Right lobe of liver (tissue), 6 donors: Measurements from ENCODE around the gene LETM1. TPM values are rescaled to one million over a fixed set of nuclear protein-coding genes. Genes with fewer than 3 reads are reported as not detected.

Experiments used
- ATAC-seq, 4 donors: fragments of 200-7000 bp; cut with Tn5 transposase; one replicate each; pipeline ENCODE4 v1.9.1; 2020; ENCODE audit warnings: mild to moderate bottlenecking in 4 of 4, moderate library complexity in 4 of 4
- DNase-seq, 3 donors: peaks; one replicate each; pipeline ENCODE4 v3.0.0-alpha.2; 2020
- H3K27ac ChIP-seq, 3 donors: fragments of 200-600 bp; one replicate each; pipeline ENCODE4 v1.8.0; 2022
- H3K27me3 ChIP-seq, 2 donors: fragments of 200-600 bp; one replicate each; pipeline ENCODE4 v1.8.0; 2022
- H3K36me3 ChIP-seq, 4 donors: fragments of 200-600 bp; sonication (generic) in 1 of 4; one replicate each; pipeline versions ENCODE4 v1.5.1 to v1.8.0; 2017 to 2022; ENCODE audit warnings: control low read depth in 1 of 4
- H3K4me1 ChIP-seq, 4 donors: fragments of 200-600 bp; sonication (generic) in 1 of 4; one replicate each; pipeline versions ENCODE4 v1.5.1 to v1.8.0; 2017 to 2022; ENCODE audit warnings: control low read depth in 1 of 4
- H3K4me3 ChIP-seq, 3 donors: fragments of 200-600 bp; one replicate each; pipeline ENCODE4 v1.8.0; 2022
- H3K9me3 ChIP-seq, 4 donors: fragments of 200-600 bp; sonication (generic) in 1 of 4; one replicate each; pipeline versions ENCODE4 v1.5.1 to v1.8.0; 2017 to 2022; ENCODE audit warnings: control low read depth in 1 of 4
- CTCF ChIP-seq, 4 donors: fragments of 200-600 bp in 3 of 4; fragments of 450-650 bp in 1 of 4; IDR thresholded peaks; one replicate each; pipeline versions ENCODE4 v1.5.1 to v1.8.0; 2016 to 2022; ENCODE audit warnings: antibody characterized with exemption in 4 of 4, mild to moderate bottlenecking in 2 of 4
- POLR2A ChIP-seq: fragments of 450-650 bp; IDR thresholded peaks from one replicate; pipeline ENCODE4 v1.6.1; 2017; ENCODE audit warnings: antibody characterized with exemption, mild to moderate bottlenecking
- WGBS: methylation state at CpG from one replicate; pipeline ENCODE4 v1.1.6; 2018; ENCODE audit warnings: low coverage, low lambda C conversion rate; ENCODE audit not compliant: insufficient coverage; ENCODE audit errors: missing lambda C conversion rate; 5-methylcytosine and 5-hydroxymethylcytosine counted together
- intact Hi-C, 2 donors: fragments of 100-400 bp; cut with DNase I; formaldehyde crosslinking; loops; one replicate each; pipeline versions ENCODE4 v1.11.2 to v1.14.1; 2022
- total RNA-seq, 6 experiments: library from RNA; depleted of rRNA in 2 of 6; stranded (reverse); fragments of >200 nt in 2 of 6; fragmentation: NEBNext Ultra II Directional in 3 of 6; extraction: Animal tissue kit (Norgen Biotek cat#: 25700) in 3 of 6; gene quantifications; one replicate each; pipeline versions ENCODE4 v1.1.0 to v1.2.4, GENCODE V29; 2016 to 2023
- donor health status: DM: no; HTN: yes; CAD: no.
- donor health status: DM: no; HTN: no; CAD: no.
- donor health status: DM: no; HTN: no; CAD: no.
- donor health status: DM: no; HTN: yes; CAD: no.
- donor health status: DM: no; HTN: yes; CAD: no.

LETM1 gene
- total RNA-seq, 6 experiments from 2014 or later = 18.1 to 31.0 (median 25.6) TPM

DNA sequence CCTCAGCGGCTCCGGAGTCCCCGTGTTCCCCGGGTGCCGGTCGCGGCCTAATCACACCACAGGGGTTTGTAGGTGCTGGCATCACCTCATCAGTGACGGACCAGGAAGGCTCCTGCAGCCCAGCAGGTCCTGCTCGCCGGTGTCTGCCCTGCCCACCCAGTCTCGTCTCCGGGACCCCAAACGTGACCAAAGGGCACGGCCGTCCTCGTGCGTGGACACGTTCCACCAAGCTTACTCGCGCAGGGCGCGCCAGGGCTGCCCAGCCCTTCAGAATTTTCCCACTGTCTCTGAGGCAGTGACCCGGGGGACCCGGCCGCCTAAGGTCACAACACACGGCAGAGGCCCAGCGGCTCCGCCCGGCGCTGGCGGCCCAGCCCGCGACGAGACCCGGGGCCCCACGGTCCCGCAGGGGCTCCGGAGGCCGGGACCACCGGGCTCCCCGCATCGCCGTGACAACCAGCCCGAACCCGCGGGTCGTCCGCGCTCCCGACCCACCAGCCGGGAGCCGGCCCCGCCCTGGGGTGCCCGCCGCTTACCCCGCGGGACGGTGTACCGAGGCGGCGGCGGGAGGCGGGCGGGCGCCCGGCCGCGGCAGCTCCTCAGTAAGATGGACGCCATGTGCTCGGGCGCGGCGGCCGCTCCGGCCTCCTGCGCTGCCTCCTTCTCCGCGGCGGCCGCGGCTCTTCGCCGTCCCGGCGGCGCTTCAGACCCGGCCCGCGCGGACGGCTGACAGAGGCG is 454 bp downstream of the LETM1 start:
- Histone ChIP-seq H3K4me3 (peak overlapping the region; percentile 85 to 91 (median 90)), H3K4me1 (peaks cover 0 to 16% (median 4%) of the 10 kb centered on the region in 4 donors), H3K9me3 (no peaks in the 10 kb centered on the region), H3K27ac (peak overlapping the region in 2 of 3 donors; percentile 18 to 45), H3K27me3 (no peaks in the 10 kb centered on the region), H3K36me3 (no peaks in the 10 kb centered on the region)
- TF ChIP-seq CTCF (IDR thresholded peaks at IDR 0.05) (no peak), POLR2A (no peak)
- intact Hi-C loops = no loop called here
- peak in 2 of 3 donors; percentile 46 to 61 for DNase-seq
- 0% methylated on average over 1 of the region's 92 CpGs for WGBS
- peak in 1 of 4 donors; percentile 2 for ATAC-seq

DNA sequence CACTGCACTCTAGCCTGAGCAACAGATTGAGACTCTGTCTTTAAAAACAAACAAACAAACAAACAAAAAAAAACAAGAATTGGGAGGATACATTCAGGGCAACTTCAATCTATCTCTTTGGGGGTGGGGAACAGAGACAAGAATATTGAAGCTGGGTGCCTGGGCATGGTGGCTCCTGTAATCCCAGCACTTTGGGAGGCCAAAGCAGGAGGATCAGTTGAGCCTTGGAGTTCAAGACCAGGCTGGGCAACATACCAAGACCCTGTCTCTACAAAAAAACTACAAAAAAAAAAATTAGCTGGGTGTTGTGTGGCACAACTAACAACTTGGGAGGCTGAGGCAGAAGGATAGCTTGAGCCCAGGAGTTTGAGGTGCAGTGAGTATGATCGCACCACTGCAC is 1.2 kb downstream of the LETM1 start:
- 15% methylated on average over 1 of the region's 1 CpG for WGBS
- TF ChIP-seq CTCF (IDR thresholded peaks at IDR 0.05) (no peak), POLR2A (no peak)
- no peaks in the 10 kb centered on the region for H3K9me3 ChIP-seq
- peak overlapping the region; percentile 85 to 91 (median 90) for H3K4me3 ChIP-seq
- ATAC-seq = no peak
- intact Hi-C loops = no loop called here
- H3K27ac ChIP-seq = no peak overlapping the region
- H3K36me3 ChIP-seq = no peaks in the 10 kb centered on the region
- H3K27me3 ChIP-seq = no peaks in the 10 kb centered on the region
- H3K4me1 ChIP-seq = peaks cover 0 to 16% (median 4%) of the 10 kb centered on the region in 4 donors
- no peak for DNase-seq

DNA sequence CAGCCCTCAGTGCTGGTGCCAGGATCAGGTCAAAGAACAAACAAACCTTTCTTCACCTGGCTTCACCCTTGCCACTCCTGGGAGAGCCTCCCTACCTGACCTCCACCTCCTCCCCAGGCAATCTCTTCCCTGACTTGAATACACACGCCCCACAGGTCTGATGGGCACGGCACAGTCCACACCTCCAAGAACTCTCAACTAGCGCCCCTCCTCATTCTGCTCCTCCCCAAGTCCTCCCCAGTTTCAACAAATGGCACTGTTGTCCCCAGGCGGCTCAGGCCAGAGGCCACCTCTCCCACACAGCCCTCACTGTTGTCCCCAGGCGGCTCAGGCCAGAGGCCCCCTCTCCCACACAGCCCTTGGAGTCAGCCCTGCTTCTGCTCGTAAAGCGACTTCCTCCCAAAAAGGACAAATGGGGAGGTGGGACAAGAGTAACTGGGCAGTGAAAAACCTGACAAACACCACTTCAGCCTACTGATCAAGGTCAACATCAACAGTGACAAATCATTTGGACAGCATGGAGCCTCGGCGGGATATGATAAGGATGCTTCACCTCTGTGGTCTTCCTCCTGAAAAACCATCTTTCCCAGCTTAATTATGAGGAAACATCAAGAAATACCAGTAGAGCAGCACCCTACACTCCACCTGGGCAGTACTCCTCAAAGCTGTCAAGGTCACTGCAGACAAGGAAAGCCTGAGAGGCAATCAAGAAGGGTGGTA is 2.9 kb downstream of the LETM1 start:
- H3K27me3 ChIP-seq = no peaks in the 10 kb centered on the region

More for the DNA sequence above, 2.9 kb downstream of the LETM1 start:
- 79% methylated on average over 7 of the region's 9 CpGs for WGBS
- Histone ChIP-seq H3K9me3 (no peaks in the 10 kb centered on the region), H3K36me3 (peaks cover 0 to 5% (median 0%) of the 10 kb centered on the region in 4 donors), H3K4me3 (no peak overlapping the region), H3K27ac (no peak overlapping the region), H3K4me1 (peaks cover 0 to 16% (median 4%) of the 10 kb centered on the region in 4 donors)
- DNase-seq (no peak), ATAC-seq (no peak)
- TF ChIP-seq POLR2A = no peak
- no peak for TF ChIP-seq CTCF (IDR thresholded peaks at IDR 0.05)
- intact Hi-C loops = no loop called here
